HepG2 (cell line): Measurements from ENCODE around the gene NEDD8.

Source experiments
- CEBPB ChIP-seq: IDR thresholded peaks from 2 replicates; pipeline ENCODE4 v1.6.1; 2011; ENCODE audit warnings: low read depth, low read length, improper control_type of control experiment, borderline replicate concordance
- KAT8 ChIP-seq: IDR thresholded peaks from 2 replicates; pipeline ENCODE4 v1.6.1; 2016; ENCODE audit warnings: missing genetic modification reagents, missing compliant biosample characterization
- MYC ChIP-seq: sonication (generic); formaldehyde crosslinking; IDR thresholded peaks from 2 replicates; pipeline ENCODE4 v1.9.0; 2021; ENCODE audit warnings: missing genetic modification reagents, borderline replicate concordance
- PLSCR1 ChIP-seq: sonication (generic); formaldehyde crosslinking; IDR thresholded peaks from 2 replicates; pipeline ENCODE4 v1.5.0; 2020; ENCODE audit warnings: missing genetic modification reagents, mild to moderate bottlenecking, borderline replicate concordance
- TCF7 ChIP-seq: sonication (generic); IDR thresholded peaks from 2 replicates; pipeline ENCODE4 v1.6.1; 2016; ENCODE audit warnings: antibody characterized with exemption, low read depth
- ZNF652 ChIP-seq: IDR thresholded peaks from 2 replicates; pipeline ENCODE4 v1.6.1; 2016; ENCODE audit warnings: low read depth, borderline replicate concordance

GRCh38 chr14:24279301-24280186, 47.4 kb upstream of the NEDD8 start:
- no peak for TF ChIP-seq ZNF652 (CRISPR knock-in tag)
- no peak for TF ChIP-seq KAT8 (CRISPR knock-in tag)
- TF ChIP-seq MYC (CRISPR knock-in tag): no peak
- TF ChIP-seq TCF7: no peak
- no peak for TF ChIP-seq CEBPB
- no peak for TF ChIP-seq PLSCR1 (CRISPR knock-in tag)
